ENCODE results near the gene OCRL. TPM values are rescaled to one million over a fixed set of nuclear protein-coding genes. Genes with fewer than 3 reads are reported as not detected.

The OCRL gene
- total and polyA plus RNA-seq, 2 donors (not counting 1 experiment from before 2014, with no cell fraction given), result 4.6 to 10.6 TPM

GRCh38 chrX:129640737-129641136 lies 100.7 kb downstream of the OCRL start:
- no peak overlapping the region for H3K4me3 ChIP-seq (ENCODE audit: control extremely low read depth in 1 of 5, extremely low read depth in 1 of 5, insufficient read depth in 1 of 5, low read depth in 2 of 5, low read length in 4 of 5)
- ChIA-PET POLR2A (no interaction called here), CTCF (interaction anchor here (1.0 to 7.5 kb wide), 2 partner anchors 21 to 184 kb away, joined by 3 to 73 read pairs; no protein-coding TSS in a partner anchor)
- H3K27ac Mint-ChIP-seq, result no peak overlapping the region
- no peak overlapping the region for H2AFZ ChIP-seq (ENCODE audit: insufficient read depth, low read depth, low read length, poor library complexity, severe bottlenecking)
- H3K36me3 ChIP-seq (replicated peaks in 1 of 2; ENCODE audit: control extremely low read depth in 1 of 2, control insufficient read depth in 1 of 2, extremely low read depth in 1 of 2, insufficient read depth in 2 of 2, low read length in 1 of 2), result no peaks in the 10 kb centered on the region
- DNase-seq, result no peak
- peaks cover 2% of the 10 kb centered on the region for H3K4me1 Mint-ChIP-seq
- intact Hi-C loops (cut with micrococcal nuclease), result no loop called here
- no peak overlapping the region for H3K4me3 Mint-ChIP-seq
- H3K9me3 Mint-ChIP-seq (ENCODE audit: insufficient read depth), result no peaks in the 10 kb centered on the region
- H4K20me1 ChIP-seq (ENCODE audit: control insufficient read depth, insufficient read depth, low read length, poor library complexity, severe bottlenecking), result no peaks in the 10 kb centered on the region
- H3K9me3 ChIP-seq (ENCODE audit: control extremely low read depth in 1 of 3, control insufficient read depth in 2 of 3, insufficient read depth in 1 of 3, low read length in 2 of 3), result peaks cover 0 to 5% (median 0%) of the 10 kb centered on the region in 3 donors
- no CpG with 5 or more reads among the region's 1 CpG for WGBS (ENCODE audit: insufficient coverage)
- no peak overlapping the region for H3K4me2 ChIP-seq (replicated peaks; ENCODE audit: low read depth, low read length, poor library complexity, severe bottlenecking)
- no peaks in the 10 kb centered on the region for H3K27me3 ChIP-seq (replicated peaks in 1 of 4; ENCODE audit: control extremely low read depth in 1 of 4, control insufficient read depth in 3 of 4, insufficient read depth in 4 of 4, low read length in 3 of 4)
- peaks cover 0 to 5% of the 10 kb centered on the region in 2 donors for H3K4me1 ChIP-seq (ENCODE audit: control insufficient read depth in 2 of 2, insufficient read depth in 2 of 2, low read length in 2 of 2)
- TF ChIP-seq, protein P1, sequence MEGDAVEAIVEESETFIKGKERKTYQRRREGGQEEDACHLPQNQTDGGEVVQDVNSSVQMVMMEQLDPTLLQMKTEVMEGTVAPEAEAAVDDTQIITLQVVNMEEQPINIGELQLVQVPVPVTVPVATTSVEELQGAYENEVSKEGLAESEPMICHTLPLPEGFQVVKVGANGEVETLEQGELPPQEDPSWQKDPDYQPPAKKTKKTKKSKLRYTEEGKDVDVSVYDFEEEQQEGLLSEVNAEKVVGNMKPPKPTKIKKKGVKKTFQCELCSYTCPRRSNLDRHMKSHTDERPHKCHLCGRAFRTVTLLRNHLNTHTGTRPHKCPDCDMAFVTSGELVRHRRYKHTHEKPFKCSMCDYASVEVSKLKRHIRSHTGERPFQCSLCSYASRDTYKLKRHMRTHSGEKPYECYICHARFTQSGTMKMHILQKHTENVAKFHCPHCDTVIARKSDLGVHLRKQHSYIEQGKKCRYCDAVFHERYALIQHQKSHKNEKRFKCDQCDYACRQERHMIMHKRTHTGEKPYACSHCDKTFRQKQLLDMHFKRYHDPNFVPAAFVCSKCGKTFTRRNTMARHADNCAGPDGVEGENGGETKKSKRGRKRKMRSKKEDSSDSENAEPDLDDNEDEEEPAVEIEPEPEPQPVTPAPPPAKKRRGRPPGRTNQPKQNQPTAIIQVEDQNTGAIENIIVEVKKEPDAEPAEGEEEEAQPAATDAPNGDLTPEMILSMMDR (IDR thresholded peaks at IDR 0.05), result no peak
- no peak for TF ChIP-seq EZH2 (IDR thresholded peaks at IDR 0.05; ENCODE audit: borderline replicate concordance, insufficient read depth, low read depth, low read length, poor library complexity, severe bottlenecking)
- no peak overlapping the region for H3K27ac ChIP-seq (ENCODE audit: low read length in 2 of 2)
- no peak overlapping the region for H3K9ac ChIP-seq (ENCODE audit: low read length)
- H3K27me3 Mint-ChIP-seq, result no peaks in the 10 kb centered on the region
- H3K79me2 ChIP-seq (ENCODE audit: control insufficient read depth, insufficient read depth, low read length), result no peaks in the 10 kb centered on the region
- no peak for ATAC-seq (ENCODE audit: low read depth)

DNA sequence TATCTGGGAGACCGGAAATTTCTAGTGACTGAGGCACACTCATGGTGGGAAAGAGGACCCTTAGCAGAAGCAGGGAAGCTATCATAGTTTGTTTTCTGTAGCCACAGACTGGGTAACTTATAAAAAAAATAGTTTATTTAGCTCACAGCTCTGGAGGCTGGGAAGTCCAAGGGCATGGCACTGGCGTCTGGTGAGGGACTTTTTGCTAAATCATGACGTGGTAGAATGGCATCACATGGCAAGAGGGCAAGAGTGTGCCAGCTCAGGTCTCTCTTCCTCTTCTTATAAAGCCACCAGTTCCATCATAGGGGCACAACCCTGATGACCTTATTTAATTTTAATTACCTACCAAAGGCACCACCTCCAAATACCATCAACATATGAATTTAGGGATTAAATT lies 101.4 kb downstream of the OCRL start:
- Histone ChIP-seq H3K27me3 (replicated peaks in 1 of 4; ENCODE audit: control extremely low read depth in 1 of 4, control insufficient read depth in 3 of 4, insufficient read depth in 4 of 4, low read length in 3 of 4) (no peaks in the 10 kb centered on the region), H4K20me1 (ENCODE audit: control insufficient read depth, insufficient read depth, low read length, poor library complexity, severe bottlenecking) (no peaks in the 10 kb centered on the region), H3K4me1 (ENCODE audit: control insufficient read depth in 2 of 2, insufficient read depth in 2 of 2, low read length in 2 of 2) (peaks cover 0 to 5% of the 10 kb centered on the region in 2 donors), H3K9me3 (ENCODE audit: control extremely low read depth in 1 of 3, control insufficient read depth in 2 of 3, insufficient read depth in 1 of 3, low read length in 2 of 3) (peaks cover 0 to 5% (median 0%) of the 10 kb centered on the region in 3 donors), H3K9ac (ENCODE audit: low read length) (no peak overlapping the region), H3K27ac (ENCODE audit: low read length in 2 of 2) (no peak overlapping the region), H3K4me2 (replicated peaks; ENCODE audit: low read depth, low read length, poor library complexity, severe bottlenecking) (no peak overlapping the region), H3K79me2 (ENCODE audit: control insufficient read depth, insufficient read depth, low read length) (no peaks in the 10 kb centered on the region), H3K36me3 (replicated peaks in 1 of 2; ENCODE audit: control extremely low read depth in 1 of 2, control insufficient read depth in 1 of 2, extremely low read depth in 1 of 2, insufficient read depth in 2 of 2, low read length in 1 of 2) (no peaks in the 10 kb centered on the region), H3K4me3 (ENCODE audit: control extremely low read depth in 1 of 5, extremely low read depth in 1 of 5, insufficient read depth in 1 of 5, low read depth in 2 of 5, low read length in 4 of 5) (no peak overlapping the region), H2AFZ (ENCODE audit: insufficient read depth, low read depth, low read length, poor library complexity, severe bottlenecking) (no peak overlapping the region)
- no peaks in the 10 kb centered on the region for H3K27me3 Mint-ChIP-seq
- H3K4me1 Mint-ChIP-seq, result peaks cover 2% of the 10 kb centered on the region
- POLR2A ChIA-PET, result no interaction called here
- ATAC-seq (ENCODE audit: low read depth), result no peak
- WGBS (ENCODE audit: insufficient coverage), result 100% methylated on average over 1 of the region's 3 CpGs
- no peaks in the 10 kb centered on the region for H3K9me3 Mint-ChIP-seq (ENCODE audit: insufficient read depth)
- H3K4me3 Mint-ChIP-seq, result no peak overlapping the region
- TF ChIP-seq EZH2 (IDR thresholded peaks at IDR 0.05; ENCODE audit: borderline replicate concordance, insufficient read depth, low read depth, low read length, poor library complexity, severe bottlenecking), result no peak
- TF ChIP-seq, protein P1 (IDR thresholded peaks at IDR 0.05), result no peak
- intact Hi-C loops (cut with micrococcal nuclease), result no loop called here
- H3K27ac Mint-ChIP-seq, result no peak overlapping the region
- DNase-seq, result no peak
- CTCF ChIA-PET, result interaction anchor here (7.5 kb wide), 1 partner anchor 184 kb away, joined by 73 read pairs; no protein-coding TSS in a partner anchor
